Measurements from ENCODE around the gene LRRC4C. TPM values are rescaled to one million over a fixed set of nuclear protein-coding genes. Genes with fewer than 3 reads are reported as not detected.

The LRRC4C gene
- total RNA-seq, 2 donors from 2014 or later, result 0.95 to 3.2 TPM

DNA sequence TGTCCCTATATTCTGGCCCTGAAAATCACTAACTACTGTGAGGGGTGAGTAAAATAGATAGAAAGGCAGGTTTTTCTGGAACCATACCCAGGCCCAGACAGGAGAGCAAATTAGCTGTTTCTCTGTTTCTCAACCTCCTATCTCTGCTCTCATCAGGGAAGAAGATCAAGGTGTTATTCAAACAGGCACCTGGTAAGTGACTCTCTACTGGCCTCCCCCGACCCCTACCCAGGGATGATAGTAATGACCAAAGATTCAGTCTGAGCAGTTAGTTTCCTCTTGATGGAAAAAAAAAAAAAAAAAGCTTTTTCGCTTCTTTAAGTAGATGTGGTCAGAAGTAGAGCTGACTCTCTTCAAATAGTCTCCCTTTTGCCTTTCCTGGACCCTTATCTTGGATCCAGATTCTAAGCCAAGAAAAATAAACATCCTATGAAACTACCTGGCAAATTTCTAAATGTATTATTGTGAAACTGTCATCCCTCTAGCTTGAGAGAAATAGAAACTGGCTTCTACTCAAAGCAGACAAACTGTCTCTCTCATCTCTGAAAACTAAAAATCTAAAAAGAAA lies 9.9 kb downstream of the LRRC4C start:
- ATAC-seq (ENCODE audit: insufficient number of reproducible peaks, low FRiP score, low read depth) (no peak), DNase-seq (ENCODE audit: low spot score) (no peak)
- Histone ChIP-seq H3K36me3 (no peaks in the 10 kb centered on the region), H3K9me3 (no peaks in the 10 kb centered on the region), H3K4me3 (no peak overlapping the region), H3K4me1 (ENCODE audit: control insufficient read depth in 1 of 2, low read depth in 2 of 2) (no peaks in the 10 kb centered on the region), H3K27ac (no peak overlapping the region), H3K27me3 (replicated peaks; ENCODE audit: insufficient read depth) (no peaks in the 10 kb centered on the region)
- TF ChIP-seq, protein P1, sequence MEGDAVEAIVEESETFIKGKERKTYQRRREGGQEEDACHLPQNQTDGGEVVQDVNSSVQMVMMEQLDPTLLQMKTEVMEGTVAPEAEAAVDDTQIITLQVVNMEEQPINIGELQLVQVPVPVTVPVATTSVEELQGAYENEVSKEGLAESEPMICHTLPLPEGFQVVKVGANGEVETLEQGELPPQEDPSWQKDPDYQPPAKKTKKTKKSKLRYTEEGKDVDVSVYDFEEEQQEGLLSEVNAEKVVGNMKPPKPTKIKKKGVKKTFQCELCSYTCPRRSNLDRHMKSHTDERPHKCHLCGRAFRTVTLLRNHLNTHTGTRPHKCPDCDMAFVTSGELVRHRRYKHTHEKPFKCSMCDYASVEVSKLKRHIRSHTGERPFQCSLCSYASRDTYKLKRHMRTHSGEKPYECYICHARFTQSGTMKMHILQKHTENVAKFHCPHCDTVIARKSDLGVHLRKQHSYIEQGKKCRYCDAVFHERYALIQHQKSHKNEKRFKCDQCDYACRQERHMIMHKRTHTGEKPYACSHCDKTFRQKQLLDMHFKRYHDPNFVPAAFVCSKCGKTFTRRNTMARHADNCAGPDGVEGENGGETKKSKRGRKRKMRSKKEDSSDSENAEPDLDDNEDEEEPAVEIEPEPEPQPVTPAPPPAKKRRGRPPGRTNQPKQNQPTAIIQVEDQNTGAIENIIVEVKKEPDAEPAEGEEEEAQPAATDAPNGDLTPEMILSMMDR (IDR thresholded peaks at IDR 0.05), result no peak

DNA sequence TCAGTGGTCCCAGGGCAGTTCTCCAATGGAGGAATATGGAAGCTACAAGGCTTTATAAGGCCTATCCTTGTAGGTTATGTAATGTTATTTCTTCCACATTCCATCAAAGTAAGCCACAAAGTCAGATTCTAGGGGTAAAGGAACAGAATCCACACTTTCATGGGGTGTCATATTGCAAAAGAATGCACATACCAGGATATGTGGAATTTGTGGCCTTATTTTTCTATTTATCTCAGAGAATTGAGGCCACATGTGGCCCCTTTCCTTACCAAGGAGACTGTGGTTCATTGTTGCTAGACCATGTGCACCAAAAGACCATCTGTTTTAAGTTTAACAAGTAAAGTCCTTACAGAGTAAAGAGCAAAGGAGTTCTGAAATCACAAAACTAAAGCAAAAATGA lies 12.9 kb downstream of the LRRC4C start:
- no peak for ATAC-seq (ENCODE audit: insufficient number of reproducible peaks, low FRiP score, low read depth)
- no peaks in the 10 kb centered on the region for H3K27me3 ChIP-seq (replicated peaks; ENCODE audit: insufficient read depth)
- no peaks in the 10 kb centered on the region for H3K4me1 ChIP-seq (ENCODE audit: control insufficient read depth in 1 of 2, low read depth in 2 of 2)
- no peaks in the 10 kb centered on the region for H3K36me3 ChIP-seq
- no peak overlapping the region for H3K27ac ChIP-seq
- no peak overlapping the region for H3K4me3 ChIP-seq
- no peaks in the 10 kb centered on the region for H3K9me3 ChIP-seq
- DNase-seq (ENCODE audit: low spot score), result no peak
- TF ChIP-seq, protein P1 (IDR thresholded peaks at IDR 0.05), result no peak

DNA sequence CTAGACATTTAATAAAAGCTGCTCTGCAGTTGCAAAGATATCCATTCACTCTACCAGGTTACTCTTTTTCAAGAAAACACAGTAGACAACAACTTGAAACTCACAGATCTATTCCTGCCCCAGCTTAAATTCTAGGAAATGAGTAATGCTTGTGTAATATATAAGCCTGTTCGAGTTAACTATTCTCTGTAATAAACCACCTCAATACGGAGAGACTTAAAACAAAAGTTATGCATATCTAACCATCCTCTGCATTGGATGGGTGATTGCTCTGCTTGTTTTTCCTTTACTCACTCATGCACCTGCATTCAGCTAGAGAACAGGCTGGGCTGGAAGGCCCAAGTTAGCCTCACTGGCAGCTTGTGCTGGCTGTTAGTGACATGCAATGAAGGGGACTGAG lies 13.3 kb downstream of the LRRC4C start:
- no peak overlapping the region for H3K4me3 ChIP-seq
- H3K27me3 ChIP-seq (replicated peaks; ENCODE audit: insufficient read depth), result no peaks in the 10 kb centered on the region
- H3K36me3 ChIP-seq, result no peaks in the 10 kb centered on the region
- no peak overlapping the region for H3K27ac ChIP-seq
- no peak for DNase-seq (ENCODE audit: low spot score)
- TF ChIP-seq, protein P1 (IDR thresholded peaks at IDR 0.05), result no peak
- H3K4me1 ChIP-seq (ENCODE audit: control insufficient read depth in 1 of 2, low read depth in 2 of 2), result no peaks in the 10 kb centered on the region
- no peak for ATAC-seq (ENCODE audit: insufficient number of reproducible peaks, low FRiP score, low read depth)
- H3K9me3 ChIP-seq, result no peaks in the 10 kb centered on the region

DNA sequence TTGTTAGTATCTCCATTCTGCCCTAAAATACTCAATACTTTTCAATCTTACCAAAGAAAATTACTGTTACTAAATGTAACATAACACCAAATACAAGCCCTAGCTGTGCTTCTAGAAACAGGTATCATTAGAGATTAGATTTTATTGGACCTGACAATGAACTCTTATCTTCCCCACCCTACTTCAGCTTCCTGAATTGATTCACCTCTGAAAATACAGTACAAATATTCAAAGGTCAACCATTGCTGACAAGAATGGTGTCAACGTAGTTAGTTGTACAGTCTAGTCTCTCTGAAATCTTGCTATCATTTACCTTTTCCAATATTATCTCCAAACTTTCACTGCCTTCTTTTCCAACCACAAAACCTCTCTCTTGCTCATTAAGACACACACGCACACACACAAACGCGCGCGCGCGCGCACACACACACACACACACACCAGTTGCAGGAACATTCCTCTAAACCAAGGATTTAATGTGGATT lies 22.4 kb downstream of the LRRC4C start:
- ATAC-seq (ENCODE audit: insufficient number of reproducible peaks, low FRiP score, low read depth) (no peak), DNase-seq (ENCODE audit: low spot score) (no peak)
- H3K4me3 ChIP-seq, result no peak overlapping the region
- H3K27me3 ChIP-seq (replicated peaks; ENCODE audit: insufficient read depth), result no peaks in the 10 kb centered on the region
- no peaks in the 10 kb centered on the region for H3K36me3 ChIP-seq
- TF ChIP-seq, protein P1 (IDR thresholded peaks at IDR 0.05), result no peak
- no peaks in the 10 kb centered on the region for H3K4me1 ChIP-seq (ENCODE audit: control insufficient read depth in 1 of 2, low read depth in 2 of 2)
- H3K9me3 ChIP-seq, result no peaks in the 10 kb centered on the region
- no peak overlapping the region for H3K27ac ChIP-seq

DNA sequence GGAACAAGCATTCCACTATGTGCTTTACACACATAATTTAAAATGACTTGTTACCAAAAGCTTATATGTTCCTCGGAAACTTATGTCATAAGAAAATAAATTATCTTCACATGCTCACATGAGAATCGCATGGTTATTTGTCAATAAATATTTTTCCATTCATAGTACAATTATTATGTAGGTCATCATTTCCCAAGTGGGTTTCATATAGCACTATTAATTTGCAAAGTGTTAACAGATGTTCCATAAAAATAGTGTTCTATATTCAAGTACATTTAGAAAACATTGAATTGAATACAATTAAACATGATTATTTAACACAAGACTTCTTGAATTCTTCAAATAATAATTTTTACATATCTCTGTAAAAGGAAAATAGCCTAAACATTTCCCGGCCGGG lies 23.9 kb downstream of the LRRC4C start:
- Histone ChIP-seq H3K27me3 (replicated peaks; ENCODE audit: insufficient read depth) (no peaks in the 10 kb centered on the region), H3K36me3 (no peaks in the 10 kb centered on the region), H3K9me3 (no peaks in the 10 kb centered on the region), H3K4me1 (ENCODE audit: control insufficient read depth in 1 of 2, low read depth in 2 of 2) (no peaks in the 10 kb centered on the region), H3K27ac (no peak overlapping the region), H3K4me3 (no peak overlapping the region)
- TF ChIP-seq, protein P1 (IDR thresholded peaks at IDR 0.05), result no peak
- ATAC-seq (ENCODE audit: insufficient number of reproducible peaks, low FRiP score, low read depth) (no peak), DNase-seq (ENCODE audit: low spot score) (no peak)
